DOHH2 (cell line): ENCODE data around the gene RNF150.
"Not testable (repeated sequence)": the region's sequence is repeated elsewhere in the genome, so short reads cannot be mapped to it uniquely, and the experiment has no call there.

Experiments
- H3F3A ChIP-seq: fragments of 200-600 bp; sonication (generic), shearing (Covaris generic); 2 replicates; pipeline ENCODE4 v1.6.0; 2016; ENCODE audit warnings: antibody characterized with exemption, mild to moderate bottlenecking; ENCODE audit not compliant: control insufficient read depth, insufficient read depth
- H3K27ac ChIP-seq: fragments of 200-600 bp; sonication (generic); 2 replicates; pipeline ENCODE4 v1.5.1; 2014; ENCODE audit warnings: low read depth, mild to moderate bottlenecking, low read length, moderate library complexity
- H3K27me3 ChIP-seq: fragments of 200-600 bp; sonication (generic); 2 replicates; pipeline ENCODE4 v1.6.1; 2014; ENCODE audit warnings: mild to moderate bottlenecking, low read length, mixed read lengths; ENCODE audit not compliant: control insufficient read depth
- H3K36me3 ChIP-seq: fragments of 200-600 bp; sonication (generic); 2 replicates; pipeline ENCODE4 v1.6.1; 2014; ENCODE audit warnings: mild to moderate bottlenecking, low read length, moderate library complexity, mixed read lengths; ENCODE audit not compliant: control insufficient read depth
- H3K4me1 ChIP-seq: fragments of 200-600 bp; sonication (generic); 2 replicates; pipeline ENCODE4 v1.6.1; 2014; ENCODE audit warnings: mild to moderate bottlenecking, low read length, mixed read lengths; ENCODE audit not compliant: control insufficient read depth
- H3K4me2 ChIP-seq: fragments of 200-600 bp; sonication (generic); 2 replicates; pipeline ENCODE4 v1.6.0; 2014; ENCODE audit warnings: mild to moderate bottlenecking, low read length, moderate library complexity
- H3K4me3 ChIP-seq: fragments of 200-600 bp; sonication (generic); 2 replicates; pipeline ENCODE4 v1.5.1; 2014; ENCODE audit warnings: mild to moderate bottlenecking, low read length, mixed read lengths
- H3K79me2 ChIP-seq: fragments of 200-600 bp; sonication (generic); 2 replicates; pipeline ENCODE4 v1.6.1; 2014; ENCODE audit warnings: mild to moderate bottlenecking, low read length, mixed read lengths; ENCODE audit not compliant: control insufficient read depth
- H3K9me2 ChIP-seq: fragments of 200-600 bp; sonication (generic); replicated peaks from 2 replicates; pipeline ENCODE4 v1.6.1; 2014; ENCODE audit warnings: mild to moderate bottlenecking, low read length, mixed read lengths; ENCODE audit not compliant: control insufficient read depth
- H3K9me3 ChIP-seq: fragments of 200-600 bp; sonication (generic); 2 replicates; pipeline ENCODE4 v1.6.1; 2014; ENCODE audit warnings: antibody characterized with exemption, low read length, mixed read lengths; ENCODE audit not compliant: control insufficient read depth, insufficient read depth
- H4K20me1 ChIP-seq: fragments of 200-600 bp; sonication (generic); 2 replicates; pipeline ENCODE4 v1.6.0; 2014; ENCODE audit warnings: low read depth, mild to moderate bottlenecking, antibody characterized with exemption, low read length, moderate library complexity; ENCODE audit not compliant: control insufficient read depth, insufficient read depth
- CTCF ChIP-seq: fragments of 200-600 bp; sonication (generic); IDR thresholded peaks from one replicate; pipeline ENCODE4 v1.5.1; 2014; ENCODE audit warnings: antibody characterized with exemption, mild to moderate bottlenecking, low read depth, low read length; ENCODE audit not compliant: poor library complexity, severe bottlenecking
- EZH2phosphoT487 ChIP-seq: fragments of 200-600 bp; sonication (generic); IDR thresholded peaks from 2 replicates; pipeline ENCODE4 v1.6.1; 2017; ENCODE audit warnings: borderline replicate concordance, mild to moderate bottlenecking, antibody characterized with exemption, low read length, moderate library complexity, mixed read lengths

RNF150 gene

GRCh38 chr4:140833280-140833679 is 300.0 kb downstream of the RNF150 start:
- Histone ChIP-seq H3K27me3 (no peaks in the 10 kb centered on the region), H4K20me1 (no peaks in the 10 kb centered on the region), H3K9me2 (no peaks in the 10 kb centered on the region), H3K79me2 (no peaks in the 10 kb centered on the region), H3K27ac (no peak overlapping the region), H3K4me2 (no peak overlapping the region), H3K36me3 (no peaks in the 10 kb centered on the region), H3F3A (no peaks in the 10 kb centered on the region), H3K4me3 (no peak overlapping the region), H3K9me3 (no peaks in the 10 kb centered on the region), H3K4me1 (peaks cover 17% of the 10 kb centered on the region)
- no peak for TF ChIP-seq EZH2phosphoT487
- no peak for TF ChIP-seq CTCF

DNA sequence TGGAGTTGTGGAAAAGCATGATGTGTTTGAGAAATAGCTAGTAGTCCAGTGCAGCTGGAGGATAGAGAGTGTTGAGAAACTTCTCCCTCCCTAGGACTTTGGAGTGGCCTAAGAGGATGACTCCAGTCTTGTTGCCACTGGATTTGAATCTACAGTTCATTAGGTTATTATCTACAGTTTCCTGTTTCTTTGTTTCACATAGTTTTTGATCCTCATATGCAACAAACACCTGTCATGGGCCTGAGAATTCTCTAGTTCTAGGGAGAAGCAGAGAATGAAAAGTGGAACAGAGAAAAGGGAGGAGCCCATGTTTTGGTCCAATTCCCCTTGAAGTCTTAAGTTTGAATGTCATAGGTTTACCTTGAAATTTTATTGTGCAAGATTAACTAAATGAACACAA is 303.4 kb downstream of the RNF150 start:
- TF ChIP-seq CTCF, result no peak
- TF ChIP-seq EZH2phosphoT487, result no peak
- Histone ChIP-seq H3K4me1 (peaks cover 30% of the 10 kb centered on the region), H3K27ac (no peak overlapping the region), H3K9me3 (no peaks in the 10 kb centered on the region), H3F3A (no peaks in the 10 kb centered on the region), H3K36me3 (no peaks in the 10 kb centered on the region), H3K4me2 (no peak overlapping the region), H3K79me2 (no peaks in the 10 kb centered on the region), H4K20me1 (no peaks in the 10 kb centered on the region), H3K27me3 (no peaks in the 10 kb centered on the region), H3K4me3 (no peak overlapping the region), H3K9me2 (no peaks in the 10 kb centered on the region)

DNA sequence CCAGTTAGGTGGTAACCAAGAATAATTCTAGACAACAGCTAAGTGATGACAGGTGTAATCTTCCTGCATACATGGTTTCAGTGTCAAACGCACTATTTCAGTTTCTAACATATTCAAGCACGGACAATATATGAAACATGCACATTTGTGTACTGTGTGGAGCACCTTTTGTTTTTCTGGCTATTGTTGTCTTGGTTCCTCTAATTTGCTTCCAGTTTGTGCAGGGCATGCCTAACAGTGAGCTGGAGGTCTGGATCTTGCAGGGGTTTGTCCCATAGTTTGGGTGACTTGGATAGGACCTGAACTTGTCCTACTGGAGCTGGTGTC is 306.6 kb downstream of the RNF150 start:
- Histone ChIP-seq H3K4me3 (no peak overlapping the region), H4K20me1 (no peaks in the 10 kb centered on the region), H3K27ac (no peak overlapping the region), H3K36me3 (no peaks in the 10 kb centered on the region), H3K27me3 (no peaks in the 10 kb centered on the region), H3K9me2 (no peaks in the 10 kb centered on the region), H3K9me3 (no peaks in the 10 kb centered on the region), H3K4me1 (peaks cover 30% of the 10 kb centered on the region), H3K4me2 (no peak overlapping the region; the same call in 1 of the 2 replicates), H3K79me2 (no peaks in the 10 kb centered on the region), H3F3A (no peaks in the 10 kb centered on the region)
- TF ChIP-seq CTCF (no peak), EZH2phosphoT487 (no peak)

DNA sequence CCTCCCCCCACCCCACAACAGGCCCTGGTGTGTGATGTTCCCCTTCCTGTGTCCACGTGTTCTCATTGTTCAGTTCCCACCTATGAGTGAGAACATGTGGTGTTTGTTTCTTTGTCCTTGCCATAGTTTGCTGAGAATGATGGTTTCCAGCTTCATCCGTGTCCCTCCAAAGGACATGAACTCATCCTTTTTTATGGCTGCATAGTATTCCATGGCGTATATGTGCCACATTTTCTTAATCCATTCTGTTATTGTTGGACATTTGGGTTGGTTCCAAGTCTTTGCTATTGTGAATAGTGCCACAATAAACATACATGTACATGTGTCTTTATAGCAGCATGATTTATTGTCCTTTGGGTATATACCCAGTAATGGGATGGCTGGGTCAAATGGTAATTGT is 312.7 kb downstream of the RNF150 start:
- not testable (repeated sequence) for H3K4me2 ChIP-seq, H3K79me2 ChIP-seq, H3K27ac ChIP-seq, H3K27me3 ChIP-seq, H3F3A ChIP-seq, H3K9me3 ChIP-seq, H3K9me2 ChIP-seq, H4K20me1 ChIP-seq, H3K36me3 ChIP-seq, H3K4me1 ChIP-seq, H3K4me3 ChIP-seq
